GM13977 (cell line): ENCODE results near the gene CTDSPL2.

Experiments
- DNase-seq: peaks from one replicate; pipeline ENCODE4 v3.0.0; 2012; ENCODE audit warnings: low spot score
- in situ Hi-C: fragments of 300-500 bp; cut with MboI; formaldehyde crosslinking; loops from one replicate; pipeline ENCODE4 v1.12.0; 2022; ENCODE audit warnings: low sequenced_read_pairs, low pct_unique_long_range_greater_than_20kb, mixed read lengths, inconsistent platforms; ENCODE audit not compliant: unreplicated experiment
- TF ChIP-seq, protein P1 (sequence below): IDR thresholded peaks from 2 replicates; pipeline ENCODE4 v1.5.1; 2012; ENCODE audit warnings: mild to moderate bottlenecking, control low read depth; ENCODE audit not compliant: insufficient read depth; ENCODE audit errors: extremely low read depth, missing control alignments

Gene CTDSPL2

DNA sequence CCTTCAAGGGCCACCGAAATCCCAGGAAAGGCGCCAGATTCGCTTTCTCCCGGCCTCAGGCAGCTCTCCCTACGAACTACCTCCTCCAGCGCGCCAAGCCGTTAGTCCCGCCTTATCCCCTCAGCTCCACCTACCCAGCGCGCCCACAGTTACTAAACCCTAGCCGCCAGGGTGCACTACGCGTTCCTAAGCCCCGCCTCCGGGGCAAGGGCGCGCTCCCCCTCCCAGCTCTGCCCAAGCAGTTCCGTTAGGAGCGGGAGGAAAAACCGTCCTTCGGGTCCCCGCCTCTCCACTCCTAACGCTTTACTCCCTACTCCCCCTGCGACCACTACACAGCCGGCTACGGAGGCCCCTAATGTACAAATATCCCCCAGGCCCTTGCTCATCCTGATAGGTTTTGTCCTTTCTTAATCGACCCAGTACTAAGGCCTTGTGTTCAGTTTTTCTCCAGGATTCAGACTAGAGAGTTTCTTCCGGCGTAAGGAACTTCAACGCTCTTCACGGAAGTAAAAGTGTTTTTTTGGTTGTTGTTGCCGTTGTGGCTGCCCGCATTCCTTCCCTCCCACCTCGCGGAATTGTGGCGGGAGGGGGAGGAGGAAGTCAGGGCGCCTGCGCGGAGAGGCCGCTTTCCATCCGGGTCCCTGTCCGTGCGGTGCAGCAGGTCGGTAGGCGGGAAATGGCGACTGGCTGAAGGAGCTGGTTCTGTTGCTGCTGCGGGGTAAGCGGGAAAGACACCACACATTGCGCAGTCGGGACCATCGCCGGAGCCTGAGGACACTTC lies at the start of gene CTDSPL2:
Gene CTDSPL2 (plus strand): TSS at position 655 of the 781 bp plus-strand sequence. CDS start 31,386 bp downstream, outside the sequence.
- in situ Hi-C loops: no loop called here
- TF ChIP-seq, protein P1, sequence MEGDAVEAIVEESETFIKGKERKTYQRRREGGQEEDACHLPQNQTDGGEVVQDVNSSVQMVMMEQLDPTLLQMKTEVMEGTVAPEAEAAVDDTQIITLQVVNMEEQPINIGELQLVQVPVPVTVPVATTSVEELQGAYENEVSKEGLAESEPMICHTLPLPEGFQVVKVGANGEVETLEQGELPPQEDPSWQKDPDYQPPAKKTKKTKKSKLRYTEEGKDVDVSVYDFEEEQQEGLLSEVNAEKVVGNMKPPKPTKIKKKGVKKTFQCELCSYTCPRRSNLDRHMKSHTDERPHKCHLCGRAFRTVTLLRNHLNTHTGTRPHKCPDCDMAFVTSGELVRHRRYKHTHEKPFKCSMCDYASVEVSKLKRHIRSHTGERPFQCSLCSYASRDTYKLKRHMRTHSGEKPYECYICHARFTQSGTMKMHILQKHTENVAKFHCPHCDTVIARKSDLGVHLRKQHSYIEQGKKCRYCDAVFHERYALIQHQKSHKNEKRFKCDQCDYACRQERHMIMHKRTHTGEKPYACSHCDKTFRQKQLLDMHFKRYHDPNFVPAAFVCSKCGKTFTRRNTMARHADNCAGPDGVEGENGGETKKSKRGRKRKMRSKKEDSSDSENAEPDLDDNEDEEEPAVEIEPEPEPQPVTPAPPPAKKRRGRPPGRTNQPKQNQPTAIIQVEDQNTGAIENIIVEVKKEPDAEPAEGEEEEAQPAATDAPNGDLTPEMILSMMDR: peak; percentile 30
- peak; percentile 89 for DNase-seq

DNA sequence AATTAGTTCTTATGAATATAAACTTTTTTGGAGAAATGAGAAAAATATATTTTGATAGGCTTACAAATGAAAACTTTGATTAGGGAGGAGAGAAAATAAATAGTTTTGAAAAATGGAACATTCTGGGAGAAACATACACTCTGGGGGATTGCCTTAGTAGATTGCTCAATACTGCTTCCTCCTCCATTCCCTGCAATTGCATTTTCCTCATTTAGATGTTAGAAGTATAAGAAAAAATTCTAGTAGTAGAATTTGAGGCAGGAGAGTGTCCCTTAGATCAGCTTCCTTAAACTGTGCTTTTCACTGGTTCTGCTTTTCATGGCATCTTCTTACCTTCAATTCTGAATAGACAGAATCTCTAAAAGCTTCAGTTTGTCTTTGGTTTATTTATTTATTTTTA lies 46.2 kb upstream of the CTDSPL2 start:
- TF ChIP-seq, protein P1: no peak
- DNase-seq: no peak
- in situ Hi-C loops: no loop called here

DNA sequence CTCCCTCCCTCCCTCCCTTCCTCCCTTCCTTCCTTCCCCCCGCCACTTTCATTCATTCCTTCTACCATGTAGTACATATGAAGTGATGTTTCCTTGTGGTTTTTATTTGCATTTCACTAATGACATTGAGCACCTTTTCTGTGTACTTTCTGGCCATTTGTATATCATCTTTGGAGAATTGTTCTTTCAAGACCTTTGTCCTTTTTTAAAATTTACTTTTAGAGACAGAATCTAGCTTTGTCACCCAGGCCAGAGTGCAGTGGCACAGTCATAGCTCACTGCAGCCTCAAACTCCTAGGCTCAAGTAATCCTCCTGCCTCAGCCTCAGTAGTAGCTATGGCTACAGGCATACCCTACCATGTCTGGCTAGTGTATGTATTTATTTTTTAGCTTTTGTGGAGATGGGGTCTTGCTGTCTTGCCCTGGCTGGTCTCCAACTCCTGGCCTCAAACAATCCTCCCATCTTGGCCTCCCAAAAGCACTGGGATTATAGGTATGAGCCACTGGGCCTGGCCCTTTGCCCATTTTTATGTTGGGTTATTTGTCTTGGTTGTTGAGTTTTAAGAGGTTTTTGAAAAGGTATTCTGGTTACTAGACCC lies 42.0 kb upstream of the CTDSPL2 start:
- TF ChIP-seq, protein P1: no peak
- in situ Hi-C loops: no loop called here
- DNase-seq: peak; percentile 30

DNA sequence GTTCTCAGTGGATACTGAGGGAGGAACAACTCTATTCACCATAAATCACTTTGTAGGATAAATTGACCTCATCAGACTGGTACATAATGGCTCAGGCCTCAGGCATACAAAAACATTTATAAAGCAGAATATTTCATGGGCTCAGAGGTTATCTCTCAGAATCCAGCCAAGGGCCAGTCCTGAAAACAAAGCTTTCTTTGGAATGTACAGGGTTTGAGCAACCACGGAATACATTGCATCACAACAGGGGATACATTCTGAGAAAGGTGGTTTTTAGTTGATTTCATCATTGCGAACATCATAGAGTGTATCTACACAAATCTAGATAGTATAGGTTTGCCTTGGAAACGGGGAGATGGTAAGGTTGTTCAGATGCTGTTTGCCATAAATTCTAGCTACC lies 33.4 kb upstream of the CTDSPL2 start:
- DNase-seq: no peak
- in situ Hi-C loops: no loop called here
- TF ChIP-seq, protein P1: no peak

DNA sequence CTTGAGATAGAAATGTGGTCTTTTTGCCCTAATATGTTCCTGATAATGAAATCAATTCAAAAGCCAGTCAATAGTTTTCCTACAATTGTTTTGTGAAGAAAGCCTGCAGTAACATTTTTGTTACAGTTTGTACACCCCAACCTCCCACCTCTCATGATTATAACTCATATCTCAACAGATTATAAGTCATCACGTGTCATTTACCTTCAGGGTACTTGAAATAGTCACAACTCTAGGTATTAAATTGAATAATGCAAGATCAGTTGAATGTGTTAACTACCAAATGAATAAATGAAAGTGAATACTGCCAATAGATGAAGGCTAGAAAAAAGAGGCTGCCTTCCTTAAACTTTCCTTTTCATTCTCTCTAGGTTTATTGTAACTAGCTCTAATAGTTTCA lies 32.9 kb upstream of the CTDSPL2 start:
- in situ Hi-C loops: no loop called here
- no peak for DNase-seq
- TF ChIP-seq, protein P1: no peak

DNA sequence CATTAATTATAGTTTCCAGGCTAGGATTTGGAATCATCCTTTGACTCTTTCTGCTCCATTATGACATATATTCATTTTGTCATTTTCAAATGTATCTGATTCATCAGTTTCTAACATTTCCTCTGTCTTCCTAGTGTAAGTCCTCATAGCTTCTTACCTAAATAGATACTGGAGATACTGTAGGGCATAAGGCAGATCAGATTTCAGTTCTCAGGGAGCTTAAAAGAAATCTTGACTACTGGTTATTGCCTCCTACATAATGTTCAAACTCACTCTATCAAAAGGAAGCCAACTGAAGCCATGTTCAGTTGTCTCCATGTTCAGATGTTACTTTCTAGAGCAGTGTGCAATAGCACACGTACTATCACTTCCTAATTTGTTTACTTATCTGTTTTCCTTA lies 29.6 kb upstream of the CTDSPL2 start:
- TF ChIP-seq, protein P1: no peak
- DNase-seq: no peak
- in situ Hi-C loops: no loop called here
